Lung (tissue), 12 donors: ENCODE data around the gene THUMPD1. TPM values are rescaled to one million over a fixed set of nuclear protein-coding genes. Genes with fewer than 3 reads are reported as not detected.
"Not testable (repeated sequence)": the region's sequence is repeated elsewhere in the genome, so short reads cannot be mapped to it uniquely, and the experiment has no call there.

Experiments
- ATAC-seq: fragments of 200-7000 bp; cut with Tn5 transposase; one replicate; pipeline ENCODE4 v1.9.1; 2020; ENCODE audit warnings: moderate number of reproducible peaks; ENCODE audit not compliant: insufficient read depth, low FRiP score
- DNase-seq, 3 donors: peaks; one replicate each; pipeline ENCODE4 v3.0.0-alpha.2; 2013 to 2017
- H3K27ac ChIP-seq, 2 donors: one replicate each; pipeline ENCODE4 v1.5.1; 2013; ENCODE audit warnings: mild to moderate bottlenecking in 2 of 2, moderate library complexity in 2 of 2, control low read depth in 1 of 2, inconsistent platforms in 1 of 2, low read depth in 1 of 2, low read length in 1 of 2
- H3K27me3 ChIP-seq, 3 donors: one replicate each; pipeline ENCODE4 v1.5.1; 2013; ENCODE audit warnings: low read length in 2 of 3; ENCODE audit not compliant: control insufficient read depth in 3 of 3, insufficient read depth in 3 of 3
- H3K36me3 ChIP-seq, 4 donors: one replicate each; pipeline ENCODE4 v1.5.1; 2013; ENCODE audit warnings: low read length in 4 of 4, mild to moderate bottlenecking in 1 of 4, moderate library complexity in 1 of 4; ENCODE audit not compliant: control insufficient read depth in 4 of 4, insufficient read depth in 4 of 4
- H3K4me1 ChIP-seq, 5 donors: one replicate each; pipeline ENCODE4 v1.5.1; 2013; ENCODE audit warnings: low read length in 5 of 5, mild to moderate bottlenecking in 2 of 5, moderate library complexity in 1 of 5; ENCODE audit not compliant: control insufficient read depth in 5 of 5, insufficient read depth in 5 of 5
- H3K4me3 ChIP-seq: one replicate; pipeline ENCODE4 v1.5.1; 2013; ENCODE audit warnings: mild to moderate bottlenecking, control low read depth, moderate library complexity
- H3K9ac ChIP-seq, 2 donors: one replicate each; pipeline ENCODE4 v1.5.1; 2013; ENCODE audit warnings: low read length in 2 of 2, control low read depth in 1 of 2; ENCODE audit not compliant: insufficient read depth in 1 of 2
- H3K9me3 ChIP-seq, 4 donors: one replicate each; pipeline ENCODE4 v1.5.1; 2013; ENCODE audit warnings: low read length in 3 of 4, mild to moderate bottlenecking in 1 of 4, moderate library complexity in 1 of 4; ENCODE audit not compliant: control insufficient read depth in 4 of 4, insufficient read depth in 3 of 4
- WGBS, 2 donors: extraction: QIAGEN DNeasy Blood & Tissue Kit; methylation state at CpG; one replicate each; pipeline ENCODE4 v1.1.7; 2013; 5-methylcytosine and 5-hydroxymethylcytosine counted together
- polyA plus RNA-seq, 2 donors: library from polyadenylated mRNA; stranded (reverse); fragments of 200-250 nt; gene quantifications; one replicate each; pipeline ENCODE4 v1.2.1, GENCODE V29; 2013
- total RNA-seq, 2 donors: library from RNA; depleted of rRNA in 1 of 2; stranded (reverse); fragments of >200 nt in 1 of 2; gene quantifications; one replicate each; pipeline ENCODE4 v1.2.1, GENCODE V29; 2014 to 2021
- TF ChIP-seq, protein P1 (sequence below): IDR thresholded peaks from 2 replicates; pipeline ENCODE4 v1.5.1; 2012; ENCODE audit warnings: mild to moderate bottlenecking; ENCODE audit errors: control extremely low read depth, extremely low read depth
- donor health status: control.
- donor health status: control.
- donor health status: Bipolar disorder and iron deficiency.
- donor health status: healthy.
- donor health status: DM: yes; HTN: yes; CAD: no.

Gene THUMPD1
- total and polyA plus RNA-seq, 4 donors, result 16.2 to 64.1 (median 26.4) TPM

DNA sequence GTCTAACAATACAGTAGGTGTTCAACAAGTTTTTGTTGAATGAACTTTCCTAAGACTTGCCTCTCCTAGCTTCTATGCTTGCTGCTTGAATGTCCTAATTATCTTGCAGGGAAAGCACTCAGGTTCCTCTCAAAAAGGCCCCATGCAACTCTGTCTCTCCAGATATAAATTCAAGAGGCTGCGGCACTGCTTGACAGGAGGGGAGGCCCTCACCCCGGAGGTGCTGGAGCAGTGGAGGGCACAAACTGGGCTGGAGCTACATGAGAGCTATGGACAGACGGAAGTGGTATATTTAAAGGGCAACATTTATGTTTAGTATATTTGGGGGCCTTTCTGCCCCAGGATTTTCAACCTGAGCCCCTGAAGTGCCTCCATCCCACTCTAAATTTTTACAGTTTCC lies 14.4 kb downstream of the THUMPD1 start:
- WGBS, 2 donors, result 68 to 78% methylated on average over 3 of the region's 3 CpGs
- H3K36me3 ChIP-seq, result peaks cover 0 to 2% (median 0%) of the 10 kb centered on the region in 4 donors
- no peaks in the 10 kb centered on the region for H3K9me3 ChIP-seq
- H3K4me1 ChIP-seq, result no peaks in the 10 kb centered on the region
- no peak overlapping the region for H3K4me3 ChIP-seq
- H3K27me3 ChIP-seq, result no peaks in the 10 kb centered on the region
- DNase-seq (no peak), ATAC-seq (no peak)
- TF ChIP-seq, protein P1, sequence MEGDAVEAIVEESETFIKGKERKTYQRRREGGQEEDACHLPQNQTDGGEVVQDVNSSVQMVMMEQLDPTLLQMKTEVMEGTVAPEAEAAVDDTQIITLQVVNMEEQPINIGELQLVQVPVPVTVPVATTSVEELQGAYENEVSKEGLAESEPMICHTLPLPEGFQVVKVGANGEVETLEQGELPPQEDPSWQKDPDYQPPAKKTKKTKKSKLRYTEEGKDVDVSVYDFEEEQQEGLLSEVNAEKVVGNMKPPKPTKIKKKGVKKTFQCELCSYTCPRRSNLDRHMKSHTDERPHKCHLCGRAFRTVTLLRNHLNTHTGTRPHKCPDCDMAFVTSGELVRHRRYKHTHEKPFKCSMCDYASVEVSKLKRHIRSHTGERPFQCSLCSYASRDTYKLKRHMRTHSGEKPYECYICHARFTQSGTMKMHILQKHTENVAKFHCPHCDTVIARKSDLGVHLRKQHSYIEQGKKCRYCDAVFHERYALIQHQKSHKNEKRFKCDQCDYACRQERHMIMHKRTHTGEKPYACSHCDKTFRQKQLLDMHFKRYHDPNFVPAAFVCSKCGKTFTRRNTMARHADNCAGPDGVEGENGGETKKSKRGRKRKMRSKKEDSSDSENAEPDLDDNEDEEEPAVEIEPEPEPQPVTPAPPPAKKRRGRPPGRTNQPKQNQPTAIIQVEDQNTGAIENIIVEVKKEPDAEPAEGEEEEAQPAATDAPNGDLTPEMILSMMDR, result no peak
- H3K27ac ChIP-seq, result no peak overlapping the region
- H3K9ac ChIP-seq, result no peak overlapping the region

DNA sequence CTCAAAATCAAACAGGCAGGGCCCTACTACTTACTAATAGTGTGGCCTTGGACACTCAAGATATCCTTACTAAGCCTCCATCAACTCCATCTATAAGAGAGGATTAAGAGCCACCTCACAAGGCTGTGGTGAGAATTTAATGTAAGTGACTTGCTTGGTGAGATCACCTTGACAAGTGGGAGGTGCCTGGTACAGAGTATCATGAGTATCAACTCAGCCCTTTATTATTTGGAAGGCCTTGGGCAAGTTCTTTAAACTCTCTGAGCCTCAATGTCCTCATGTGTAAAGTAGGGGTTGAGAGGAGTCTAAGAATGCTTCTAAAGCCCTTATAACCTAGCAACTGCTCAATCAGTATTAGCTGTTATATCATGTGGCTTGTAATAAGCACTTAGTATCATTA lies 15.0 kb downstream of the THUMPD1 start:
- Histone ChIP-seq H3K36me3 (peaks cover 0 to 2% (median 0%) of the 10 kb centered on the region in 4 donors), H3K9ac (no peak overlapping the region), H3K9me3 (no peaks in the 10 kb centered on the region), H3K27me3 (no peaks in the 10 kb centered on the region), H3K4me3 (no peak overlapping the region), H3K4me1 (no peaks in the 10 kb centered on the region), H3K27ac (no peak overlapping the region)
- DNase-seq, result no peak
- no peak for ATAC-seq
- TF ChIP-seq, protein P1, result no peak

DNA sequence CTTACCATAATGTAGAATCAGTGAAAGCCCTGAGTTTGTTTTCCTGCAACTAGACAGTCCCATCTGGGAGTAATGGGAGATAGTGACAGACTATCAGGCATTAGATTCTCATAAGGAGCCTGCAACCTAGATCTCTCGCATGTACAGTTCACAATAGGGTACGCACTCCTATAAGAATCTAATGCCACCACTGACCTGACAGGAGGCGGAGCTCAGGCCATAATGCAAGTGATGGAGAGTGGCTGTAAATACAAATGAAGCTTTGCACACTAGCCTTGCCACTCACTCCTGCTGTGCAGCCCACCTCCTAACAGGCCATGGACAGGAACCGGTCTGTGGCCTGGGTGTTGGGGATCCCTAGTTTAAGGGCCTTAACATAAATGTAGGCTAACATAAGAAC lies 21.4 kb downstream of the THUMPD1 start:
- Histone ChIP-seq H3K9me3 (no peaks in the 10 kb centered on the region), H3K4me3 (no peak overlapping the region), H3K27me3 (no peaks in the 10 kb centered on the region), H3K27ac (no peak overlapping the region), H3K4me1 (peaks cover 0 to 6% (median 0%) of the 10 kb centered on the region in 5 donors), H3K36me3 (no peaks in the 10 kb centered on the region), H3K9ac (no peak overlapping the region)
- WGBS, 2 donors, result 93 to 98% methylated on average over 4 of the region's 4 CpGs
- ATAC-seq, result no peak
- TF ChIP-seq, protein P1, result no peak
- no peak for DNase-seq

DNA sequence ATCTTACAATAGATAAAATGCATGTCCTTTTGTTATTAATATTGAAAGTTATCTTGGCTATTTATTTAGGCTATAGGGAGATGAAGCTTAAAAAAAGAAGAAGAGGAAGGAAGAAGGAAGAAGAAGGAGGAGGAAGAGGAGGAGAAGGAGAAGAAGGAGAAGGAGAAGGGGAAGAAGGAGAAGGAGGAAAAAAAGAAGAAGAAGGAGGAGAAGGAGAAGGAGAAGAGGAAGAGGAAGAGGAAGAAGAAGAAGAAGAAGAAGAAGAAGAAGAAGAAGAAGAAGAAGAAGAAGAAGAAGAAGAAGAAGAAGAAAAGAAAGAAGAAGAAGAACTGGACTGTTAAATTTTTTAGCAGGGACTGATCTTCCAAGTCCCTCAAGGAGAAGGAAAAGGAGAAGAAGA lies 23.9 kb downstream of the THUMPD1 start:
- H3K9ac ChIP-seq, H3K4me1 ChIP-seq, H3K4me3 ChIP-seq, H3K27me3 ChIP-seq, DNase-seq, H3K9me3 ChIP-seq, H3K27ac ChIP-seq, H3K36me3 ChIP-seq, ATAC-seq: not testable (repeated sequence)
